HG03439 (cell line): Measurements from ENCODE around the gene ERCC1.
"Not testable (repeated sequence)": the region's sequence is repeated elsewhere in the genome, so short reads cannot be mapped to it uniquely, and the experiment has no call there.

Experiments
- ATAC-seq: cut with Tn5 transposase; IDR thresholded peaks from one replicate; pipeline ENCODE4 v1.9.1; 2021; ENCODE audit warnings: mild to moderate bottlenecking, moderate library complexity; ENCODE audit not compliant: unreplicated experiment

The ERCC1 gene

GRCh38 chr19:45455707-45456499 lies 32.2 kb upstream of the ERCC1 start:
- ATAC-seq = no peak

GRCh38 chr19:45451850-45452387 lies 28.2 kb upstream of the ERCC1 start:
- no peak for ATAC-seq

- ATAC-seq = no peak
Measured at GRCh38 chr19:45451131-45451849, 27.6 kb upstream of the ERCC1 start.

DNA sequence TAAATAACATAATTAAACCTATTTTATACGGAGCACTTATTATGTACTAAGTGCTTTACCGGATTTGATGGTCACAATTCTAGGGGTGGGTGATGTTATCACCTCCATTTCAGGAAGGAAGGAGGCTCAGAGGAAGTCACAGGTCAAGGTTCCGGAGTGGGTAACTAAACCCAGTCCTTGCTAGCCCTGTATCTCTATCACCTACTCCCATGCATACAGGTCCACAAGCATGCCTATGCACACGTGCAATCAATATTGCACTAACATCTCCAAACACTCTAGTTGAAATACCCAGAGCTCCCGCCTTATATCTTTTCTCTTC lies 26.3 kb upstream of the ERCC1 start:
- peak; percentile 10 for ATAC-seq

GRCh38 chr19:45448887-45449299 lies 25.2 kb upstream of the ERCC1 start:
- ATAC-seq = no peak

GRCh38 chr19:45448425-45448756 lies 24.7 kb upstream of the ERCC1 start:
- no peak for ATAC-seq

GRCh38 chr19:45446944-45447343 lies 23.2 kb upstream of the ERCC1 start:
- ATAC-seq = no peak

GRCh38 chr19:45446295-45446694 lies 22.6 kb upstream of the ERCC1 start:
- no peak for ATAC-seq

DNA sequence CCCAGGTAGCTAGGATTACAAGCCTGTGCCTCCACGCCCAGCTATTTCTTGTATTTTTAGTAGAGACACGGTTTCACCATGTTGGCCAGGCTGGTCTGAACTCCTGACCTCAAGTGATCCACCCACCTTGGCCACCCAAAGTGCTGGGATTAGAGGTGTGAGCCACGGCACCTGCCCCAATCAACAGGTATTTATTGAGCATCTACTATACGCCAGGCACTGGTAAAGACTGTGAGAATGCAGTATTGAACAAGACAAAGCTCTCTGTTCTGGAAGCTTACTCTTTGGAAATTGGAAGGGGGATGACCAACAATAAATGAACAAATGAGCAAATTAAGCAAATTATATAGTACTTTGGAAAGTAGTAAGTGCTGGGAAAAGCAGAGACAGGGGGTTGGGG lies 21.4 kb upstream of the ERCC1 start:
- no peak for ATAC-seq

DNA sequence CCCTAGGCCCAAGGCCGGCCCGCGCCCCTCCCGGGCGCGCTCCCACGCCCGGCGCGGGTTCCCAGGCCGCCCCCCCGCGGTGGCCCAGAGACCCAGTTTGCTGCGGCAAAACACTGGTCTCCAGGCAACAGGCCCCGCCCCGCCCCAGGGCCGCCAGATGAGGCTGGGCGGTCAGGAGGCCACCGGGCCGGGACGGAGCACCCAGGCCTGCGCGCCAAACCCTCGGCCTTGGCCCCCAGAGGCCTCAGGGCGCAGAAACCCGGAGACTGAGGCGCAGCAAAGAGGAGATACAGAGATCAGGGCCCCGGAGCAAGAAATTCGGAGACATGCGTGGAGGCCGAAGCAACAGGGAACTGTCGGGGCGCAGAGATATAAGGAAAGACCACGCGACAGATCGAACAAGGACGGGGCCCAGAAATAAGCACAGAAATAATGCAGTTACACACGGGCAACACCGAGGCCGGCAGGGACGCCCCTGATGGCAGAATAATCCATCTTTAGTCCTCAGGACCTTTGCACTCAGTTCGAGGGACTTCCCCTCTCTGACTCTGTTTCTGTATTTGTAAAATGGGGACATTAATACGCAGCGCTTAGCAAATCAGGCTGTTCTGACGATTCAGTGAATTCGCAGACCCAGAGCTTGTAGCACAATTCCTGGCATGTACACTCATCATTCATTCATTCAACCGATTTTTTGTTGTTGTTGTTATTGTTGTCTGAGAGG lies 20.8 kb upstream of the ERCC1 start:
- ATAC-seq = peak; percentile 39

GRCh38 chr19:45443462-45444317 lies 20.0 kb upstream of the ERCC1 start:
- ATAC-seq = no peak

- ATAC-seq = no peak
Measured at GRCh38 chr19:45442778-45443461, 19.2 kb upstream of the ERCC1 start.

- no peak for ATAC-seq
Measured at GRCh38 chr19:45442408-45442777, 18.7 kb upstream of the ERCC1 start.

DNA sequence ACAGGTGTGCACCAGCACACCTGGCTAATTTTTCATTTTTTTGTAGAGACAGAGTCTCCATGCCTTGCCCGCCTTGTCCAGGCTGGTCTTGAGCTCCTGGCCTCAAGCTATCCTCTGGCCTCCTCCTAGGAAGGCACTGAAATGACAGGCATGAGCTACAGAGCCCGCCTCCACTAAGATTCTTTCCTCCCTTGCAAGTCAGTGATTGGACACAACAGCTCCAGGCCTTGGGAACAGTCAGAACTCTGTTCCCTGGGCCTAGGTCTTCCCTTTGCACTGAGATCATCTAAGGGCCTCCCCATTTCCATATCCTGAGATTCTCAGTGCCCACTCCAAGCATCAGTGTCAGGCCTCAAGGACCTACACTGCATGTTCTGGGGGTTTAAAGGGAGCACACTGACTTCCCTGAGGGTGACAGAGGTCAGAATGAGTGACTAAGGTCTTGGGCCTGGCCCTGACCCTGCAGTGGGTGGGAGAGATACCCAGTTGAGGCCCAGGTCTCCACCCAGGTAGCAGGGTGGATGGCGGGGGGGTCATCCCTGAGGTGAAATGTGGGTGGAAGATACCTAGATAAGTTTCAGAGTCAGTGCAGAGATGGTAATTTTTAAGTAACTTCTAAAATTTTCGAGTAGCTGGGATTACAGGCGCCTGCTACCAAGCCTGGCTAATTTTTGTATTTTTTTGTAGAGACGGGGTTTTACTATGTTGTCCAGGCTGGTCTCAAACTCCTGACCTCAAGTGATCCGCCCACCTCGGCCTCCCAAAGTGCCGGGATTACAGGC lies 17.3 kb upstream of the ERCC1 start:
- ATAC-seq = no peak

DNA sequence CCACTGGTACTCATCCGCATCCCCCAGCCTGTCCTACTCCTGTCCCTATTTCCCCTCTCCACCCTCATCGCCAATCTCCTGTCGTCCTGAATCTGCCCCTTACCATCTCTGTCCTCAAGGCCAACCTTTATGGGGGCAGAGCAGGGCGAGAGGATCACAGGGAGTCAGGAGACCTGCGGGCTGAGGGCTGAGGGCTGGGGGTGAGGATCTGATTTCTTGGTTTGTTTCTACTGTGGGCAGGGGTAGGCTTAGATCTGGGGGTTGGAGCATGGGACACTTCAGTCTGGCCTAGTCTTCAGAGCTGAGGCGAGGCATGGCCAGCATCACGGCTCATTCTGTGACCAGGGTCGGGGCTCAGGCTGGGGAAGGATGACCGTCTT lies 16.5 kb upstream of the ERCC1 start:
- ATAC-seq = no peak

GRCh38 chr19:45439569-45440258 lies 16.0 kb upstream of the ERCC1 start:
- peak; percentile 59 for ATAC-seq

DNA sequence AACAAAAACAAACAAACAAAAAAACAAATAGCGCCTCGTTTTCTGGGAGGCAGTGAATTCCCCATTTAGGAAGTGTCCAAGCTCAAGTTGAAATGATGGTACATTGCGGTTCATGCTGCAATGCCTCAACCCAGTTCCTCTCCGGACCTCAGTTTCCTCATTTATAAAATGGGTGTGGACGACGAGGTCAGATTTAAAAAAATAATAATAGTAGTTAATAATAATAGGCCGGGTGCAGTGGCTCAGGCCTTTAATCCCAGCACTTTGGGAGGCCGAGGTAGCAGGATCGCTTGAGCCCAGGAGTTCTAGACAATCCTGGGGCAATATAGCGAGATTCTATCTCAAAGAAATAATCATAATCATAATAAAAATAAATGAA lies 15.5 kb upstream of the ERCC1 start:
- peak; percentile 2 for ATAC-seq

GRCh38 chr19:45437328-45437727 lies 13.6 kb upstream of the ERCC1 start:
- ATAC-seq = no peak

- not testable (repeated sequence) for ATAC-seq
Measured at GRCh38 chr19:45432543-45432942, 8.8 kb upstream of the ERCC1 start.
